ENCODE data around the gene CRYGN. TPM values are rescaled to one million over a fixed set of nuclear protein-coding genes. Genes with fewer than 3 reads are reported as not detected.

Gene CRYGN
- total and polyA plus RNA-seq, 2 donors from 2014 or later: 0.22 TPM; not detected in 1

DNA sequence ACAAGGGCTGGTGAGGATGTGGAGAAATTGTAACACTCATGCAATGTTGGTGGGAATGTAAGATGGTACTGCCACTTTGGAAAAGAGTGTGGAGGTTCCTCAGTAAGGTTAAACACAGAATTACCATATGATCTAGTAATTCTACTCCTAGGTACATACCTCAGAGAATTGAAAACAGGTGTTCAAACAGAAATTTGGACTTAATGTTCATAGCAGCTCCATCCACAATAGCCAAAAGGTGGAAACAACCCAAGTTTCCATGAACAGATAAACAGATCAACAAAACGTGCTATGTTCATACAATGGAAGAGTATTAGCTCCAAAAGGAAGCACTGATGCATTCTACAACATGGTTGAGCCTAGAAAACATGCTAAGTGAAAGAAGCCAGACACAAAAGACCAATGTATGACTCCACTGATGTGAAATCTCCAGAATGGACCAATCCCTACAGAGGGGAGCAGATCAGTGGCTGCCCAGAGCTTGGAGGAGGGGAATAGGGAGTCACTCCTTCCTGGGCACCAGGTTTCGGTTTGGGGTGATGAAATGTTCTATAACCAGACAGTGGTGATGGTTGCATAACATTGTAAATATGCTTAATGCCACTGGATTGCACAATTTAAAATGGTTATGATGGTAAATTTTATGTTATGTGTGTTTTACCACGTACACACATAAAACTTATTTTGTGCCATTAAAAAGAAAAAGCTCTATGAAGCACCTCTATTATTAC lies 24.4 kb downstream of the CRYGN start:
- Histone ChIP-seq H3K9me3 (ENCODE audit: control insufficient read depth in 2 of 3, insufficient read depth in 1 of 3, low read length in 3 of 3) (peaks cover 0 to 3% (median 3%) of the 10 kb centered on the region in 3 donors), H3K27me3 (ENCODE audit: control insufficient read depth, insufficient read depth, low read length) (no peaks in the 10 kb centered on the region), H3K36me3 (ENCODE audit: control insufficient read depth in 2 of 3, insufficient read depth in 3 of 3, low read length in 3 of 3) (no peaks in the 10 kb centered on the region), H3K27ac (ENCODE audit: low read depth in 2 of 2, low read length in 2 of 2) (no peak overlapping the region), H3K4me3 (ENCODE audit: low read length in 3 of 3) (no peak overlapping the region), H3K4me1 (ENCODE audit: control insufficient read depth in 2 of 3, insufficient read depth in 2 of 3, low read depth in 1 of 3, low read length in 3 of 3) (no peaks in the 10 kb centered on the region), H3K9ac (ENCODE audit: low read length in 3 of 3) (no peak overlapping the region)
- intact Hi-C loops (cut with DNase I): no loop called here
- DNase-seq (no peak), FAIRE-seq (no peak)
- TF ChIP-seq, protein P1, sequence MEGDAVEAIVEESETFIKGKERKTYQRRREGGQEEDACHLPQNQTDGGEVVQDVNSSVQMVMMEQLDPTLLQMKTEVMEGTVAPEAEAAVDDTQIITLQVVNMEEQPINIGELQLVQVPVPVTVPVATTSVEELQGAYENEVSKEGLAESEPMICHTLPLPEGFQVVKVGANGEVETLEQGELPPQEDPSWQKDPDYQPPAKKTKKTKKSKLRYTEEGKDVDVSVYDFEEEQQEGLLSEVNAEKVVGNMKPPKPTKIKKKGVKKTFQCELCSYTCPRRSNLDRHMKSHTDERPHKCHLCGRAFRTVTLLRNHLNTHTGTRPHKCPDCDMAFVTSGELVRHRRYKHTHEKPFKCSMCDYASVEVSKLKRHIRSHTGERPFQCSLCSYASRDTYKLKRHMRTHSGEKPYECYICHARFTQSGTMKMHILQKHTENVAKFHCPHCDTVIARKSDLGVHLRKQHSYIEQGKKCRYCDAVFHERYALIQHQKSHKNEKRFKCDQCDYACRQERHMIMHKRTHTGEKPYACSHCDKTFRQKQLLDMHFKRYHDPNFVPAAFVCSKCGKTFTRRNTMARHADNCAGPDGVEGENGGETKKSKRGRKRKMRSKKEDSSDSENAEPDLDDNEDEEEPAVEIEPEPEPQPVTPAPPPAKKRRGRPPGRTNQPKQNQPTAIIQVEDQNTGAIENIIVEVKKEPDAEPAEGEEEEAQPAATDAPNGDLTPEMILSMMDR (IDR thresholded peaks at IDR 0.05; ENCODE audit: borderline replicate concordance, extremely low read depth, insufficient read depth): no peak

DNA sequence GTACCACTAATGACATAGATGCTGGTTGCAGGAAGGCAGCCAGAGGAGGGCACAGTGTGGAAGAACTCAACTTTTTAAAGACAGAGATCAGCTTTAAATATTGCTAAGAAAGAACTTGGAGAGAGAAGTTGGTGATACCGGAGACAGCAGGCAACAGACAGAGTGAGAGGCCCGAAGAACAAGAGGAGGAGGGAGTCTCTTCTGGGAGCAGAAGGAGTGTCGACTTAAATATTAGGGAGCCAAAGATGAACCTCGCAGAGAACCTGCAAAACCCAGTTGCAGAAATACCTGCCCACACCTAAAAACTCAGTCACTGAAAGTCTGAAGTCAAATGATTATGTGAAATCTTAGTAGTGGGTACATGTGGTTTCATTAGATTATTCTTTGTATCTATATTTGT lies 26.7 kb downstream of the CRYGN start:
- FAIRE-seq: no peak
- H3K4me3 ChIP-seq (ENCODE audit: low read length in 3 of 3): no peak overlapping the region
- no peak overlapping the region for H3K27ac ChIP-seq (ENCODE audit: low read depth in 2 of 2, low read length in 2 of 2)
- no peak for DNase-seq
- no peaks in the 10 kb centered on the region for H3K27me3 ChIP-seq (ENCODE audit: control insufficient read depth, insufficient read depth, low read length)
- TF ChIP-seq, protein P1 (IDR thresholded peaks at IDR 0.05; ENCODE audit: borderline replicate concordance, extremely low read depth, insufficient read depth): no peak
- H3K9ac ChIP-seq (ENCODE audit: low read length in 3 of 3): no peak overlapping the region
- H3K9me3 ChIP-seq (ENCODE audit: control insufficient read depth in 2 of 3, insufficient read depth in 1 of 3, low read length in 3 of 3): no peaks in the 10 kb centered on the region
- H3K36me3 ChIP-seq (ENCODE audit: control insufficient read depth in 2 of 3, insufficient read depth in 3 of 3, low read length in 3 of 3): no peaks in the 10 kb centered on the region
- intact Hi-C loops (cut with DNase I): no loop called here
- peaks cover 0 to 5% (median 0%) of the 10 kb centered on the region in 3 donors for H3K4me1 ChIP-seq (ENCODE audit: control insufficient read depth in 2 of 3, insufficient read depth in 2 of 3, low read depth in 1 of 3, low read length in 3 of 3)

DNA sequence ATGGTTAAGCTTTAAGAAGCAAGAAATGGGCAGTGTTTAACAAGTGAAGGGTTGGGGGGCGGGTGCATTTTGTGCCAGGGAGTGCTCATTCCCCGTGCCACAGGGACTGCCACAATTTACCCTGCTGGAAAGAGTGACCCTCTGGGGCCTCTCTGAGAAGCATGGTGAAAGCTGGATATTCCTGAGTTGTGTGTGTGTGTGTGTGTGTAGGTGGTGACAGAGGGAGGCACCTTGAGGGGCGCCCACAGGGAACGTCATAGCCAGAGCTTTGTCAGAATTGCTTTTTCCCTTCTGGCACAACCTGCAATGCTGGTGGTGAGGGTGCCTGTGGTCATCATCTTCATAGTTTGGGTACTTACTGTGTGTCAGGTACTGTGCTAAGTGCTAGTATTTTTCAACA lies 27.6 kb downstream of the CRYGN start:
- Histone ChIP-seq H3K27ac (ENCODE audit: low read depth in 2 of 2, low read length in 2 of 2) (no peak overlapping the region), H3K9me3 (ENCODE audit: control insufficient read depth in 2 of 3, insufficient read depth in 1 of 3, low read length in 3 of 3) (no peaks in the 10 kb centered on the region), H3K36me3 (ENCODE audit: control insufficient read depth in 2 of 3, insufficient read depth in 3 of 3, low read length in 3 of 3) (no peaks in the 10 kb centered on the region), H3K27me3 (ENCODE audit: control insufficient read depth, insufficient read depth, low read length) (no peaks in the 10 kb centered on the region), H3K4me1 (ENCODE audit: control insufficient read depth in 2 of 3, insufficient read depth in 2 of 3, low read depth in 1 of 3, low read length in 3 of 3) (peaks cover 0 to 5% (median 0%) of the 10 kb centered on the region in 3 donors), H3K9ac (ENCODE audit: low read length in 3 of 3) (no peak overlapping the region), H3K4me3 (ENCODE audit: low read length in 3 of 3) (no peak overlapping the region)
- no peak for DNase-seq
- no peak for FAIRE-seq
- intact Hi-C loops (cut with DNase I): no loop called here
- TF ChIP-seq, protein P1 (IDR thresholded peaks at IDR 0.05; ENCODE audit: borderline replicate concordance, extremely low read depth, insufficient read depth): no peak
